ENCODE measurements around the gene ALG9.

ALG9 gene

GRCh38 chr11:111882202-111882601 is 10.8 kb upstream of the ALG9 start:
- no peak for DNase-seq (ENCODE audit: low spot score)

GRCh38 chr11:111879637-111879960 is 8.2 kb upstream of the ALG9 start:
- DNase-seq (ENCODE audit: low spot score) = no peak

GRCh38 chr11:111878849-111879636 is 7.7 kb upstream of the ALG9 start, which contains the start of the genes CFAP68 and FDXACB1:
Gene CFAP68 (plus strand): TSS chr11:111879541. CDS start chr11:111879561, 20 bp downstream.
Gene FDXACB1 (minus strand): TSS chr11:111879165. CDS start chr11:111879132, 33 bp downstream.
- peak; percentile 94 for DNase-seq (ENCODE audit: low spot score)

GRCh38 chr11:111878385-111878848 is 7.0 kb upstream of the ALG9 start:
- peak; percentile 13 for DNase-seq (ENCODE audit: low spot score)

GRCh38 chr11:111871693-111872161 is 346 bp upstream of the ALG9 start:
- DNase-seq (ENCODE audit: low spot score) = no peak

GRCh38 chr11:111870522-111870885 is 877 bp downstream of the ALG9 start:
- DNase-seq (ENCODE audit: low spot score) = no peak

- DNase-seq (ENCODE audit: low spot score) = no peak
Measured at GRCh38 chr11:111870113-111870512, 1.3 kb downstream of the ALG9 start.

GRCh38 chr11:111860257-111860656 is 11.1 kb downstream of the ALG9 start:
- no peak for DNase-seq (ENCODE audit: low spot score)

- DNase-seq (ENCODE audit: low spot score) = no peak
Measured at GRCh38 chr11:111855506-111855905, 15.9 kb downstream of the ALG9 start.

- DNase-seq (ENCODE audit: low spot score) = no peak
Measured at GRCh38 chr11:111852103-111852502, 19.3 kb downstream of the ALG9 start.

- no peak for DNase-seq (ENCODE audit: low spot score)
Measured at GRCh38 chr11:111851636-111852035, 19.7 kb downstream of the ALG9 start.

GRCh38 chr11:111851067-111851466 is 20.3 kb downstream of the ALG9 start:
- DNase-seq (ENCODE audit: low spot score) = no peak

- no peak for DNase-seq (ENCODE audit: low spot score)
Measured at GRCh38 chr11:111849631-111850030, 21.8 kb downstream of the ALG9 start.

GRCh38 chr11:111846636-111847035 is 24.7 kb downstream of the ALG9 start:
- peak; percentile 8 for DNase-seq (ENCODE audit: low spot score)

- DNase-seq (ENCODE audit: low spot score) = no peak
Measured at GRCh38 chr11:111846063-111846462, 25.3 kb downstream of the ALG9 start.

- no peak for DNase-seq (ENCODE audit: low spot score)
Measured at GRCh38 chr11:111845276-111846028, 25.9 kb downstream of the ALG9 start.

- DNase-seq (ENCODE audit: low spot score) = no peak
Measured at GRCh38 chr11:111843661-111844060, 27.7 kb downstream of the ALG9 start.

GRCh38 chr11:111841370-111842053 is 29.9 kb downstream of the ALG9 start:
- peak; percentile 71 for DNase-seq (ENCODE audit: low spot score)

GRCh38 chr11:111840143-111840542 is 31.2 kb downstream of the ALG9 start:
- DNase-seq (ENCODE audit: low spot score) = no peak

GRCh38 chr11:111838054-111838453 is 33.3 kb downstream of the ALG9 start:
- DNase-seq (ENCODE audit: low spot score) = no peak

GRCh38 chr11:111837366-111837891 is 34.0 kb downstream of the ALG9 start:
- DNase-seq (ENCODE audit: low spot score) = no peak

- no peak for DNase-seq (ENCODE audit: low spot score)
Measured at GRCh38 chr11:111836721-111837120, 34.7 kb downstream of the ALG9 start.
